Embryonic facial prominence (tissue), 1 donor: ENCODE measurements around the gene YTHDC1.
"Not testable (repeated sequence)": the region's sequence is repeated elsewhere in the genome, so short reads cannot be mapped to it uniquely, and the experiment has no call there.

Experiments used
- DNase-seq: peaks from one replicate; pipeline ENCODE4 v3.0.0-alpha.2; 2016; ENCODE audit errors: extremely low spot score

The YTHDC1 gene

GRCh38 chr4:68288393-68288740 lies 61.5 kb downstream of the YTHDC1 start:
- DNase-seq, result no peak

- no peak for DNase-seq
Measured at GRCh38 chr4:68287704-68288392, 62.0 kb downstream of the YTHDC1 start.

GRCh38 chr4:68283714-68284113 lies 66.2 kb downstream of the YTHDC1 start:
- DNase-seq, result no peak

- DNase-seq, result no peak
Measured at GRCh38 chr4:68283095-68283494, 66.8 kb downstream of the YTHDC1 start.

- DNase-seq, result not testable (repeated sequence)
Measured at GRCh38 chr4:68281796-68282740, 67.8 kb downstream of the YTHDC1 start.

- DNase-seq, result no peak
Measured at GRCh38 chr4:68278029-68278428, 71.9 kb downstream of the YTHDC1 start.

GRCh38 chr4:68277627-68278026 lies 72.3 kb downstream of the YTHDC1 start:
- no peak for DNase-seq

GRCh38 chr4:68272860-68273259 lies 77.0 kb downstream of the YTHDC1 start:
- DNase-seq, result no peak

- DNase-seq, result no peak
Measured at GRCh38 chr4:68272380-68272779, 77.5 kb downstream of the YTHDC1 start.

GRCh38 chr4:68271851-68272357 lies 78.0 kb downstream of the YTHDC1 start:
- DNase-seq, result peak; percentile 20

- no peak for DNase-seq
Measured at GRCh38 chr4:68267433-68267944, 82.4 kb downstream of the YTHDC1 start.

GRCh38 chr4:68264875-68265565 lies 84.9 kb downstream of the YTHDC1 start:
- no peak for DNase-seq
